ENCODE results near the gene DPP8.
A peak's percentile ranks its signal among the peaks of the same experiment; 100 is the strongest.

DPP8 gene

GRCh38 chr15:65530318-65531111, 13.0 kb upstream of the DPP8 start, which contains the start of gene HACD3:
Gene HACD3, plus strand, starts transcription at chr15:65530463. Its CDS starts 169 bp downstream, at chr15:65530632.
- Histone ChIP-seq H2BK120ac (ENCODE audit: low read depth, low read length) (no peak within 1 kb of the TSS), H3K18ac (ENCODE audit: low read length) (peak within 1 kb of the TSS; percentile 89), H3K23ac (ENCODE audit: low read length) (peak within 1 kb of the TSS; percentile 97), H3K4me2 (ENCODE audit: low read length) (peak within 1 kb of the TSS; percentile 56), H3K4me3 (ENCODE audit: low read length) (peak within 1 kb of the TSS; percentile 86), H4K8ac (ENCODE audit: low read depth, low read length) (peak within 1 kb of the TSS; percentile 79), H2BK15ac (replicated peaks; ENCODE audit: low read depth) (no peak within 1 kb of the TSS), H3K79me2 (ENCODE audit: control insufficient read depth, insufficient read depth, low read length) (peaks cover 44% of the 10 kb centered on the region), H3K4me1 (ENCODE audit: control insufficient read depth, low read depth, low read length) (peaks cover 9% of the 10 kb centered on the region), H3K27ac (ENCODE audit: low read depth, low read length) (peak within 1 kb of the TSS; percentile 41), H4K5ac (ENCODE audit: low read length) (peak within 1 kb of the TSS; percentile 10), H3K36me3 (ENCODE audit: control insufficient read depth, insufficient read depth, low read length) (no peaks in the 10 kb centered on the region), H3K4ac (ENCODE audit: low read depth, low read length) (peak within 1 kb of the TSS; percentile 82), H3K56ac (ENCODE audit: low read length) (peak within 1 kb of the TSS; percentile 100), H3K9ac (ENCODE audit: low read length) (peak within 1 kb of the TSS; percentile 99), H3K27me3 (ENCODE audit: insufficient read depth, low read length, poor library complexity) (no peaks in the 10 kb centered on the region), H2BK5ac (ENCODE audit: low read length) (peak within 1 kb of the TSS; percentile 83), H2AK5ac (ENCODE audit: low read length) (peak within 1 kb of the TSS; percentile 22), H3K79me1 (ENCODE audit: low read length) (peaks cover 8% of the 10 kb centered on the region)
- DNase-seq, result peak; percentile 93
- no CpG with 5 or more reads among the region's 88 CpGs for WGBS (ENCODE audit: extremely low coverage, insufficient coverage, low lambda C conversion rate)

- DNase-seq, result no peak
- Histone ChIP-seq H3K79me1 (ENCODE audit: low read length) (peaks cover 8% of the 10 kb centered on the region), H3K27ac (ENCODE audit: low read depth, low read length) (no peak overlapping the region), H3K79me2 (ENCODE audit: control insufficient read depth, insufficient read depth, low read length) (peaks cover 37% of the 10 kb centered on the region), H2BK15ac (replicated peaks; ENCODE audit: low read depth) (no peak overlapping the region), H3K4ac (ENCODE audit: low read depth, low read length) (no peak overlapping the region), H3K27me3 (ENCODE audit: insufficient read depth, low read length, poor library complexity) (no peaks in the 10 kb centered on the region), H3K56ac (ENCODE audit: low read length) (peak overlapping the region; percentile 93), H2AK5ac (ENCODE audit: low read length) (no peak overlapping the region), H3K4me3 (ENCODE audit: low read length) (peak overlapping the region; percentile 29), H2BK120ac (ENCODE audit: low read depth, low read length) (no peak overlapping the region), H2BK5ac (ENCODE audit: low read length) (no peak overlapping the region), H4K8ac (ENCODE audit: low read depth, low read length) (no peak overlapping the region), H3K4me2 (ENCODE audit: low read length) (peak overlapping the region; percentile 50), H3K4me1 (ENCODE audit: control insufficient read depth, low read depth, low read length) (peaks cover 9% of the 10 kb centered on the region), H4K5ac (ENCODE audit: low read length) (peak overlapping the region; percentile 10), H3K23ac (ENCODE audit: low read length) (no peak overlapping the region), H3K18ac (ENCODE audit: low read length) (peak overlapping the region; percentile 14), H3K36me3 (ENCODE audit: control insufficient read depth, insufficient read depth, low read length) (no peaks in the 10 kb centered on the region), H3K9ac (ENCODE audit: low read length) (peak overlapping the region; percentile 77)
- WGBS (ENCODE audit: extremely low coverage, insufficient coverage, low lambda C conversion rate), result no CpG with 5 or more reads among the region's 13 CpGs
Measured at GRCh38 chr15:65529762-65530317, 12.4 kb upstream of the DPP8 start.

- no peak overlapping the region for H2BK15ac ChIP-seq (replicated peaks; ENCODE audit: low read depth)
- no peak overlapping the region for H3K4me3 ChIP-seq (ENCODE audit: low read length)
- H2AK5ac ChIP-seq (ENCODE audit: low read length), result no peak overlapping the region
- no CpG with 5 or more reads among the region's 20 CpGs for WGBS (ENCODE audit: extremely low coverage, insufficient coverage, low lambda C conversion rate)
- H3K18ac ChIP-seq (ENCODE audit: low read length), result no peak overlapping the region
- H4K8ac ChIP-seq (ENCODE audit: low read depth, low read length), result no peak overlapping the region
- no peaks in the 10 kb centered on the region for H3K27me3 ChIP-seq (ENCODE audit: insufficient read depth, low read length, poor library complexity)
- H3K56ac ChIP-seq (ENCODE audit: low read length), result no peak overlapping the region
- H3K9ac ChIP-seq (ENCODE audit: low read length), result no peak overlapping the region
- H2BK5ac ChIP-seq (ENCODE audit: low read length), result no peak overlapping the region
- peaks cover 3% of the 10 kb centered on the region for H3K79me1 ChIP-seq (ENCODE audit: low read length)
- no peak overlapping the region for H2BK120ac ChIP-seq (ENCODE audit: low read depth, low read length)
- DNase-seq, result no peak
- H3K4ac ChIP-seq (ENCODE audit: low read depth, low read length), result no peak overlapping the region
- peaks cover 26% of the 10 kb centered on the region for H3K79me2 ChIP-seq (ENCODE audit: control insufficient read depth, insufficient read depth, low read length)
- H3K36me3 ChIP-seq (ENCODE audit: control insufficient read depth, insufficient read depth, low read length), result no peaks in the 10 kb centered on the region
- H3K23ac ChIP-seq (ENCODE audit: low read length), result no peak overlapping the region
- H3K4me2 ChIP-seq (ENCODE audit: low read length), result no peak overlapping the region
- no peak overlapping the region for H4K5ac ChIP-seq (ENCODE audit: low read length)
- H3K27ac ChIP-seq (ENCODE audit: low read depth, low read length), result no peak overlapping the region
- peaks cover 9% of the 10 kb centered on the region for H3K4me1 ChIP-seq (ENCODE audit: control insufficient read depth, low read depth, low read length)
Measured at GRCh38 chr15:65528461-65529060, 11.1 kb upstream of the DPP8 start.

- Histone ChIP-seq H3K79me2 (ENCODE audit: control insufficient read depth, insufficient read depth, low read length) (peaks cover 2% of the 10 kb centered on the region), H3K27ac (ENCODE audit: low read depth, low read length) (no peak overlapping the region)
- no peak for DNase-seq
Measured at GRCh38 chr15:65525622-65526021, 8.1 kb upstream of the DPP8 start.

GRCh38 chr15:65524226-65524625, 6.7 kb upstream of the DPP8 start:
- no peak overlapping the region for H3K4me3 ChIP-seq (ENCODE audit: low read length)
- no peaks in the 10 kb centered on the region for H3K4me1 ChIP-seq (ENCODE audit: control insufficient read depth, low read depth, low read length)
- no peak overlapping the region for H3K23ac ChIP-seq (ENCODE audit: low read length)
- no peak overlapping the region for H3K18ac ChIP-seq (ENCODE audit: low read length)
- DNase-seq, result no peak
- H4K5ac ChIP-seq (ENCODE audit: low read length), result no peak overlapping the region
- no peaks in the 10 kb centered on the region for H3K36me3 ChIP-seq (ENCODE audit: control insufficient read depth, insufficient read depth, low read length)
- no peak overlapping the region for H3K9ac ChIP-seq (ENCODE audit: low read length)
- H2AK5ac ChIP-seq (ENCODE audit: low read length), result no peak overlapping the region
- no peaks in the 10 kb centered on the region for H3K79me2 ChIP-seq (ENCODE audit: control insufficient read depth, insufficient read depth, low read length)
- no peak overlapping the region for H2BK15ac ChIP-seq (replicated peaks; ENCODE audit: low read depth)
- H3K79me1 ChIP-seq (ENCODE audit: low read length), result no peaks in the 10 kb centered on the region
- H2BK5ac ChIP-seq (ENCODE audit: low read length), result no peak overlapping the region
- H3K27ac ChIP-seq (ENCODE audit: low read depth, low read length), result no peak overlapping the region
- H2BK120ac ChIP-seq (ENCODE audit: low read depth, low read length), result no peak overlapping the region
- no CpG with 5 or more reads among the region's 10 CpGs for WGBS (ENCODE audit: extremely low coverage, insufficient coverage, low lambda C conversion rate)
- H3K4ac ChIP-seq (ENCODE audit: low read depth, low read length), result no peak overlapping the region
- no peak overlapping the region for H3K56ac ChIP-seq (ENCODE audit: low read length)
- no peak overlapping the region for H3K4me2 ChIP-seq (ENCODE audit: low read length)
- no peaks in the 10 kb centered on the region for H3K27me3 ChIP-seq (ENCODE audit: insufficient read depth, low read length, poor library complexity)
- no peak overlapping the region for H4K8ac ChIP-seq (ENCODE audit: low read depth, low read length)

More at GRCh38 chr15:65525622-65526021, 8.1 kb upstream of the DPP8 start:
- no peak overlapping the region for H2AK5ac ChIP-seq (ENCODE audit: low read length)
- no peak overlapping the region for H2BK120ac ChIP-seq (ENCODE audit: low read depth, low read length)
- H3K36me3 ChIP-seq (ENCODE audit: control insufficient read depth, insufficient read depth, low read length), result no peaks in the 10 kb centered on the region
- H3K18ac ChIP-seq (ENCODE audit: low read length), result no peak overlapping the region
- no peak overlapping the region for H3K23ac ChIP-seq (ENCODE audit: low read length)
- H3K4me2 ChIP-seq (ENCODE audit: low read length), result no peak overlapping the region
- H3K4me3 ChIP-seq (ENCODE audit: low read length), result no peak overlapping the region
- no peak overlapping the region for H4K8ac ChIP-seq (ENCODE audit: low read depth, low read length)
- no peak overlapping the region for H2BK5ac ChIP-seq (ENCODE audit: low read length)
- H3K4me1 ChIP-seq (ENCODE audit: control insufficient read depth, low read depth, low read length), result no peaks in the 10 kb centered on the region
- no CpG with 5 or more reads among the region's 1 CpG for WGBS (ENCODE audit: extremely low coverage, insufficient coverage, low lambda C conversion rate)
- no peak overlapping the region for H3K4ac ChIP-seq (ENCODE audit: low read depth, low read length)
- H3K27me3 ChIP-seq (ENCODE audit: insufficient read depth, low read length, poor library complexity), result no peaks in the 10 kb centered on the region
- no peaks in the 10 kb centered on the region for H3K79me1 ChIP-seq (ENCODE audit: low read length)
- no peak overlapping the region for H3K9ac ChIP-seq (ENCODE audit: low read length)
- H3K56ac ChIP-seq (ENCODE audit: low read length), result no peak overlapping the region
- H4K5ac ChIP-seq (ENCODE audit: low read length), result no peak overlapping the region
- H2BK15ac ChIP-seq (replicated peaks; ENCODE audit: low read depth), result no peak overlapping the region
